DND-41 (cell line): Measurements from ENCODE around the gene TCF20.

Source experiments
- ATAC-seq: fragments of 200-7000 bp; cut with Tn5 transposase; 3 replicates; pipeline ENCODE4 v1.9.1; 2021; ENCODE audit warnings: low read depth; ENCODE audit not compliant: insufficient read depth
- DNase-seq: peaks from one replicate; pipeline ENCODE4 v3.0.0-alpha.2; 2020
- H2AFZ ChIP-seq: 2 replicates; pipeline ENCODE4 v1.6.0; 2012; ENCODE audit warnings: low read depth, low read length
- H3K27ac ChIP-seq: 2 replicates; pipeline ENCODE4 v1.5.1; 2012; ENCODE audit warnings: low read length, inconsistent platforms
- H3K27me3 ChIP-seq: fragments of 200-600 bp; sonication (generic); 2 replicates; pipeline ENCODE4 v1.6.0; 2012; ENCODE audit warnings: low read length, mild to moderate bottlenecking, inconsistent platforms; ENCODE audit not compliant: insufficient read depth, poor library complexity
- H3K36me3 ChIP-seq: 2 replicates; pipeline ENCODE4 v1.5.1; 2012; ENCODE audit warnings: low read length, inconsistent platforms; ENCODE audit not compliant: insufficient read depth
- H3K4me1 ChIP-seq: 2 replicates; pipeline ENCODE4 v1.5.1; 2012; ENCODE audit warnings: mild to moderate bottlenecking, low read length; ENCODE audit not compliant: insufficient read depth
- H3K4me2 ChIP-seq: 2 replicates; pipeline ENCODE4 v1.6.0; 2012; ENCODE audit warnings: mild to moderate bottlenecking, moderate library complexity, low read length, inconsistent platforms; ENCODE audit not compliant: insufficient read depth
- H3K4me3 ChIP-seq, 2 experiments: fragments of 200-600 bp in 1 of 2; shearing (Covaris generic) in 1 of 2; 2 replicates each; pipeline ENCODE4 v1.5.1; 2012 to 2016; ENCODE audit warnings: inconsistent platforms in 2 of 2, low read length in 2 of 2, mild to moderate bottlenecking in 2 of 2, low read depth in 1 of 2, moderate library complexity in 1 of 2
- H3K79me2 ChIP-seq: 2 replicates; pipeline ENCODE4 v1.6.0; 2012; ENCODE audit warnings: low read length, inconsistent platforms; ENCODE audit not compliant: insufficient read depth
- H3K9ac ChIP-seq: 2 replicates; pipeline ENCODE4 v1.6.0; 2012; ENCODE audit warnings: low read depth, mild to moderate bottlenecking, inconsistent platforms, low read length, moderate library complexity
- H3K9me3 ChIP-seq: 2 replicates; pipeline ENCODE4 v1.5.1; 2012; ENCODE audit warnings: low read length, moderate library complexity, mild to moderate bottlenecking, inconsistent platforms; ENCODE audit not compliant: insufficient read depth, severe bottlenecking
- H4K20me1 ChIP-seq: 2 replicates; pipeline ENCODE4 v1.6.0; 2012; ENCODE audit warnings: low read length; ENCODE audit not compliant: insufficient read depth
- EZH2 ChIP-seq: IDR thresholded peaks from 3 replicates; pipeline ENCODE4 v1.6.1; 2012; ENCODE audit warnings: borderline replicate concordance, low read depth, mild to moderate bottlenecking, moderate library complexity, low read length, inconsistent platforms; ENCODE audit not compliant: severe bottlenecking
- TF ChIP-seq, protein P1 (sequence below): IDR thresholded peaks from 2 replicates; pipeline ENCODE4 v1.5.1; 2012; ENCODE audit warnings: borderline replicate concordance, low read length, moderate library complexity, mild to moderate bottlenecking; ENCODE audit not compliant: poor library complexity, severe bottlenecking; ENCODE audit errors: extremely low read depth

Gene TCF20

DNA sequence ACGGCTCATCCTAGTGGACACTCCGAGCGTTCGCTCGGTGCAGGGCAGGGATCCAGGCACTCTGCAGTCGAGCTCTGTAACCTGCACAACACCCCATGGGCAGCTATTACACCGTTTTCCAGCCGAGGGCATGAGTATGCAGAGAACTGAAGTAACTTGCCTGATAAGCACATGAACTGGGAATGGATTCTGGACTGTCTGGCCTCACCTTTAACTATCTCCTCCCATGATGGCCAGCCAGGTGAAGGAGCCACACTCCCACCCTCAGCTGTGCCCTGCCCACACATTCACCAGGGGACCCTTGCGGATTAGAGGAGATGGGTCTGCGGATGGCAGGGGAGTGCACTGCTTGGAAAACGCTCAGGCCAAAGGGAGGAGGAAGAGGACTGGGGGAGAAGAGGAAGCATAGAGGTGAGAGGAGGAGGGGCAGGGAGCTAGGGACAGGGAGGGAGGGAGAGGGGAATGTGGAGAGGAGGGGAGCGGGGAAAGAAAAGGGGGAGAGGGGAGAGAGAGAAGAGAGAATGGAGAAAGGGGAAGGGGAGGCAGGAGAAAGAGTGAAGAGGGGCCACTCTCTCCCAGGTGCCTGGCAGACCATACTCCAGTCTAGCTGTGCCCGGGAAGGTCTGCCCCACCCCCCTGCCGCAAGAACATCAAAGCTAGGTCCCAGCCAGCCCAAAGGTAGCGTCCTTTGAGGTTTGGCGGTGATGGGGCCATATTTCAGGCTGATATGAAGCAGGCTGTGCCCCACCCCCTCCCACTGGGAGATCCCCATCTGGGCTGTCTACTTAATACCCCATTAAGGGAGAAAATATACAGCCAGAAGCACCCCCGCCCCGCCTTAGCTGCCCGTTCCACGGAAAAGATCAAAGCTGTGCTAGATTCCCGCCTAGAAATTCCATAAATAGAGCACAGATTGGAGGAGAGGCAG is 33.2 kb upstream of the TCF20 start:
- ATAC-seq: no peak

DNA sequence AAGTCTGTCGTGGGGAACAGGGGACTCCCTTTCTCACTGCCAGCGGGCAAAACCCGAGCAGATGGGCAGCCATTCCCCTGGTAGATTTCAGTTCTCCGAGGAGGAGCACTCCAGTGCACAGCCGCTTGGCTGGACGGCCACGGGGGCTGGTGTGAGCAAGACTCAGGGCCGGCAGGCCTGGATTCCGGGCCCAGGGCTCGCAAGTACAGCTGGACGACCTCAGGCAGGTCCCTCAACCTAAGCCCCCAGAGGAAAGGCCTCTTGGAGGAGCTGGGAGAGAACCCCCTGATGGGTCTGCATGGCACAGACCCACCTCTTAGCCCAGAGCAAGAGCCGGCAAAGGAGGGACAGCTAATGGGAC is 31.3 kb upstream of the TCF20 start:
- no peak for ATAC-seq
- no peaks in the 10 kb centered on the region for H3K9me3 ChIP-seq

More for the DNA sequence above, 33.2 kb upstream of the TCF20 start:
- no peaks in the 10 kb centered on the region for H3K27me3 ChIP-seq
- H3K9ac ChIP-seq: no peak overlapping the region
- H3K4me3 ChIP-seq: no peak overlapping the region
- H3K27ac ChIP-seq: no peak overlapping the region
- peaks cover 9% of the 10 kb centered on the region; the same call in 1 of the 2 replicates for H3K79me2 ChIP-seq
- no peaks in the 10 kb centered on the region for H3K36me3 ChIP-seq
- no peak for DNase-seq
- H3K4me1 ChIP-seq: peaks cover 35% of the 10 kb centered on the region
- no peak overlapping the region for H2AFZ ChIP-seq
- peaks cover 83% of the 10 kb centered on the region for H4K20me1 ChIP-seq
- H3K4me2 ChIP-seq: no peak overlapping the region
- TF ChIP-seq, protein P1, sequence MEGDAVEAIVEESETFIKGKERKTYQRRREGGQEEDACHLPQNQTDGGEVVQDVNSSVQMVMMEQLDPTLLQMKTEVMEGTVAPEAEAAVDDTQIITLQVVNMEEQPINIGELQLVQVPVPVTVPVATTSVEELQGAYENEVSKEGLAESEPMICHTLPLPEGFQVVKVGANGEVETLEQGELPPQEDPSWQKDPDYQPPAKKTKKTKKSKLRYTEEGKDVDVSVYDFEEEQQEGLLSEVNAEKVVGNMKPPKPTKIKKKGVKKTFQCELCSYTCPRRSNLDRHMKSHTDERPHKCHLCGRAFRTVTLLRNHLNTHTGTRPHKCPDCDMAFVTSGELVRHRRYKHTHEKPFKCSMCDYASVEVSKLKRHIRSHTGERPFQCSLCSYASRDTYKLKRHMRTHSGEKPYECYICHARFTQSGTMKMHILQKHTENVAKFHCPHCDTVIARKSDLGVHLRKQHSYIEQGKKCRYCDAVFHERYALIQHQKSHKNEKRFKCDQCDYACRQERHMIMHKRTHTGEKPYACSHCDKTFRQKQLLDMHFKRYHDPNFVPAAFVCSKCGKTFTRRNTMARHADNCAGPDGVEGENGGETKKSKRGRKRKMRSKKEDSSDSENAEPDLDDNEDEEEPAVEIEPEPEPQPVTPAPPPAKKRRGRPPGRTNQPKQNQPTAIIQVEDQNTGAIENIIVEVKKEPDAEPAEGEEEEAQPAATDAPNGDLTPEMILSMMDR: no peak
- no peaks in the 10 kb centered on the region for H3K9me3 ChIP-seq

DNA sequence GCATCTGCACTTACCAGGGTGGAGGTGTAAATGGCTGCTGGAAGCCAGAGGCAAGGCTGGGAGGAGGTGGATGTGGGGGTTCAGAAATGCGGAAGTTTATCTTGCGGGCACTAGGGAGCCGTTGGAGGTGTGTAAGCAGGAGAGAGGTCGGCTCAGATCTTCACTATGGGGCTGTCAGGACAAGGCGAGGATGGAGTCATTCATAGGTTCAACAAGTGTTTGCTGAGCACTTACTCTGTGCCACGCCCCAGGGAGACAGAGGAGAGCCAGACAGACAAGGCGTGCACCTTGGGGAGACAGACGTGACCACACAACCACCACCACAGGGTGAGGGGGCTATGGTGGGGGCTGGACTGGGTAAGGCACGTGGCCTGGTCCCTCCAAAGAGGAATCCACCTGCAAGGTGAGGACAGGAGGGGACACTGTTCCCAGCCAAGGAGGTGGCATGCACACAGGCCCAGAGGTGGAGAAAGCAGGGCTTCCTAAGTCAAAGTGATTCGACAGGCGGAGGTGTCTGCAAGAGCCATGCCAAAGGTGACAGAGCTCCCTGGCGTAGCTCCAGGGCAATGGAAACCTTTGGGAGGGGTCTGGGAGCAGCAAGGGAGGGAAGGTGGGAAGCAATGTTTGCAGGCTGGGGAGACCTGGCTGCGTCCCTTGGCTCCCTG is 30.8 kb upstream of the TCF20 start:
- Histone ChIP-seq H3K4me1 (peaks cover 35% of the 10 kb centered on the region), H3K4me2 (peak overlapping the region; percentile 65), H3K9me3 (no peaks in the 10 kb centered on the region), H4K20me1 (peaks cover 86% of the 10 kb centered on the region), H2AFZ (no peak overlapping the region), H3K27me3 (no peaks in the 10 kb centered on the region), H3K4me3 (peak overlapping the region in 1 of 2 experiments; percentile 32; a peak in 2 of 4 replicates), H3K27ac (peak overlapping the region; percentile 52), H3K9ac (no peak overlapping the region; the same call in 1 of the 2 replicates), H3K79me2 (peaks cover 9% of the 10 kb centered on the region; the same call in 1 of the 2 replicates), H3K36me3 (no peaks in the 10 kb centered on the region)
- ATAC-seq (no peak), DNase-seq (no peak)
- no peak for TF ChIP-seq EZH2
- TF ChIP-seq, protein P1: no peak

More for the DNA sequence above, 31.3 kb upstream of the TCF20 start:
- no peaks in the 10 kb centered on the region for H3K36me3 ChIP-seq
- H3K4me1 ChIP-seq: peaks cover 35% of the 10 kb centered on the region
- peaks cover 9% of the 10 kb centered on the region; the same call in 1 of the 2 replicates for H3K79me2 ChIP-seq
- H3K27me3 ChIP-seq: no peaks in the 10 kb centered on the region
- H3K4me3 ChIP-seq: no peak overlapping the region
- no peak for DNase-seq
- TF ChIP-seq EZH2: no peak
- TF ChIP-seq, protein P1: no peak
- peaks cover 84% of the 10 kb centered on the region for H4K20me1 ChIP-seq
- H3K27ac ChIP-seq: no peak overlapping the region
- H3K9ac ChIP-seq: no peak overlapping the region; the same call in 1 of the 2 replicates
- no peak overlapping the region for H2AFZ ChIP-seq
- peak overlapping the region; percentile 65; the same call in 1 of the 2 replicates for H3K4me2 ChIP-seq
